DOHH2 (cell line): ENCODE results near the gene CXCL10.

ENCODE experiments used
- CTCF ChIP-seq: fragments of 200-600 bp; sonication (generic); IDR thresholded peaks from one replicate; pipeline ENCODE4 v1.5.1; 2014; ENCODE audit warnings: antibody characterized with exemption, mild to moderate bottlenecking, low read depth, low read length; ENCODE audit not compliant: poor library complexity, severe bottlenecking
- EZH2phosphoT487 ChIP-seq: fragments of 200-600 bp; sonication (generic); IDR thresholded peaks from 2 replicates; pipeline ENCODE4 v1.6.1; 2017; ENCODE audit warnings: borderline replicate concordance, mild to moderate bottlenecking, antibody characterized with exemption, low read length, moderate library complexity, mixed read lengths

- TF ChIP-seq CTCF (no peak), EZH2phosphoT487 (no peak)
Observed at GRCh38 chr4:75973766-75974165, 49.5 kb downstream of the CXCL10 start.
